Suppressor macrophage treated with lipopolysaccharide for 4 hours (primary cell): ENCODE data around the gene GRID2.
A peak's percentile ranks its signal among the peaks of the same experiment; 100 is the strongest.
"Not testable (repeated sequence)": the region's sequence is repeated elsewhere in the genome, so short reads cannot be mapped to it uniquely, and the experiment has no call there.

ENCODE experiments used
- DNase-seq: peaks from one replicate; pipeline ENCODE4 v3.0.0-alpha.2; 2020

The GRID2 gene

DNA sequence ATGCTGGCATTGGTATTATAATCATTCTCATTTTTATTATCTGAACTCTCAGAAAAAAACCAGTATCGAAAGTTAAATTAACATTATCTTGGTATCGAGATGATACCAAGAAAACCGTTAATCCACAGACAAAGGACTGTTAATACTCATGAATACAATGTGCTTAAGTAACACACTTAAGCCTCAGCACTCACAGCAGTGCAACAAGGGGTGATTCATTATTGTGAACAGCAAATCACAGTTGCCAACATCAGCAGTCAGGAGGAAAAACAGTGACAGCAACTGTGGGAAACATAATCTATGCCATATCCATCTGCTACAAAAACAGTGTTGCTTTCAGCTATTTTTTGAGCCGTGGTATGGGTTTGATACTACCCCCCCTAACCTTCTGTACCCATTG is 1313.8 kb downstream of the GRID2 start:
- DNase-seq = no peak

DNA sequence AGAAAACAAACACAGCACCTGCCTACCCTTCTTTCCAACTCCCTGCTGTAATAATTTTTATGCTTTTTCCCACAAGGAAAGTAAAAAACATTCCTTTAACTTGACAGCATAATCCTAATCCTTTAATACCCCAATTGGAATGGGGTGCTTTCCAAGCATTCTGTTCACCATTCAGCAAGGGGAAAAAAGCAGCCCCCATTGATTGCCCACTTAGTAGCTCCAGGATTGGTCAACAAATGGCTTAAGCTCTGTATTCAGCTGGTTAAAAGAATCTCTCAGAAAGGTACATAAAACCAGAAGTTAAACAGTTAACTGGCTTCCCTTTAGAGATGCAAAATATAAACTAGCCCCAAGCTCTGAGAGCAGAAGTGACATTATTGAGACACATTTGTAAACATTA is 1330.0 kb downstream of the GRID2 start:
- no peak for DNase-seq

DNA sequence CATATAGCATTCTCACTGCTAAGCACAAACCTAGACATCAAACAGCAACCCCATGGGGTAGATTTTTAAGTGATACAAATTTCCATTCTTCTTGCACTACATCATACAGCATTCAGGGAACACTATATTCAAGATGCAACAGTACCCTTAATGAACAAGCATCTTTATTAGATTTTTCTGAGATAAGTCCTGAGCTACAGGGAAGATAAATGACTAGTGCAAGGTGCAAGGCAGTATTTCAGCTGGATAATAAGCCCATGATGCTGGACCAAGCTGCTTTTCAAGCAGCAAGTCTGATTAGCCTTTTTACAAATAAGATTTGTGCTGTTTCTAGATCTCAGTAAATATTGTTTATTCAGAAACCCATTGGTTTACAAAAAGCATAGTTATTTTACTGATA is 1332.2 kb downstream of the GRID2 start:
- DNase-seq = no peak

DNA sequence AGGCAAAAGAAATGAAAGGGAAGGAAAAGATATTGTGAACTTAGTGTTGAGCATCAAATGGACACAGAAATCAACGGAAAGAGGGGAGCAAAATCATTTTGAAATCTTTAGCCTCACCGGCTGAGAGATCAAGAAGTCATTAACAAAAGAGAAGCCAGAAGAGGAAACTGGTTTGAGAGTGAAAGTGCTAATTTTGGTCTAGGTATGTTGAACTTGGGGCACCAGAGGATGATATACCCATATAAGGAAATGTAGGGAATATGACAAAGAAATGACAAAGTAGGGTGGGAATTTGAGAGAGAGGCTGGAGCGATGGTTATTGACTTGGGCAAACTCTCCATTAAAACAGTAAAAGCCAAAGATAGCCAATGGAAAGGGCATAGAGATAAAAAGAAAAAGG is 1341.4 kb downstream of the GRID2 start:
- DNase-seq = no peak

DNA sequence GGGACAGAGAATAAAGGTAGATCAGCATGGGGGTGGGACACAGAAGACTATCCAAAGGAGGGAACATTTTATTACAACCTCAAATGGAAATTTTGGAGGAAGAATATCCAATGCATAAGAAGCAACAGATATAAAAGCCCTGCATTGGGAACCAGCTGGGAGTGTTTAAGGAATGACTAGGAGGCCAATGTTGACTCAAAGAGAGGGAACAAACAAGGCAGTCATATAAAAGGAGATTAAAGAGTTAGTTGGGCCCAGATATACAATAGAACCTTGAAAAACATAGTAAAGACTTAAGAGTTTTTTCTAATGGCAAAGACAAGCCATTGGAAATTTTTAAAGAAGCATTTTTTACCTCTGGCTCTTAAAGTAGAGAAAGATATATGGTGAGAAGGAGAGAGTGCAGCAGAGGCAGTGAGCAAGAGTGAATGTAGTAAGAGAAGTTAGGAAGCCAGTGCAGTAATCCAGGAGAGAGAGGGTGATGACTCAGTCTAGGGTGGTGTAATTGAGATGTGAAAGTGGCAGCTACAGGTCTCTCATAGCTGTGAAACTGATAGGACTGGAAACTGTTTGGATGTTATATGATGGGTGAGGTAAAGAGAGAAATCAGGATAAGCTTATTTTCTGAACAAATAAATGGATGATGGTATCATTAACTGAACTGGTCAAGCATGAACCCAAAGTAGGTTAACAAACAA is 1342.6 kb downstream of the GRID2 start:
- no peak for DNase-seq

DNA sequence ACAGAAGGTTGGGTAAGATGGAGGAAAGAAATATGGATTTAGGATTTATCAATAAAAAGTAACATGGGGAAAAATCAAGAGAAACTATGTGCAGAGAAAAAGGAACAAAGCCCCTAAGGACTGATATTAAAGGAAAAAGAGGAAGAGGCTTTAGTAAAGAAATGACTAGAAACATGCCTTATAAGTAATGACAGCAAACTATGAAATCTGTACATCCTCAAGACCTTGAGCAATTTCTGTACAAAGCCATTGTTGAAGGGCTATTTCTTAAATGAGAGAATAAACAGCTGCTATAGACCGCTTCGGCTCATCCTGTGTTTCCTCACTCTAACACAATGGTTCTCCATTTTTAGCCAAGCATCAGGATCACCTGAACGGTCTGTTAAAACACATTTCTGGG is 1344.5 kb downstream of the GRID2 start:
- no peak for DNase-seq

DNA sequence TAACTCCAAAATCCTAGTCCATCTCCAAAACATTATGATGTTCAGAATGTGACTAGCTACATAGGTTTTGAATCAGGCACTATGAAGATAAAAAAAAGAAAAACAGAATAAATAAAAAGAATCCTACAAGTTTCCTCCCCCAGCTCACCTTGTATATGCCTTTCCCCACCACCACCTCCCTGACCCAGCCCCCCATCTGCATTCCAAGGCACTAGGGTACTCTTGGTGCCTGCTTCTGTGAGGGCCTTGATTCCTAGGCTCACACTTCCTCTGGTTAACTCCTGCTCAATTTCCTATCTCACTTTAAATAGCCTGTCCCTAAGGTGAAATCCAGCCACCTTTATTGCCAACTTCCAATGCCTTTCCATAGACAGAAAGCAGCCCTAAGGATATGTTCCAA is 1346.1 kb downstream of the GRID2 start:
- no peak for DNase-seq

DNA sequence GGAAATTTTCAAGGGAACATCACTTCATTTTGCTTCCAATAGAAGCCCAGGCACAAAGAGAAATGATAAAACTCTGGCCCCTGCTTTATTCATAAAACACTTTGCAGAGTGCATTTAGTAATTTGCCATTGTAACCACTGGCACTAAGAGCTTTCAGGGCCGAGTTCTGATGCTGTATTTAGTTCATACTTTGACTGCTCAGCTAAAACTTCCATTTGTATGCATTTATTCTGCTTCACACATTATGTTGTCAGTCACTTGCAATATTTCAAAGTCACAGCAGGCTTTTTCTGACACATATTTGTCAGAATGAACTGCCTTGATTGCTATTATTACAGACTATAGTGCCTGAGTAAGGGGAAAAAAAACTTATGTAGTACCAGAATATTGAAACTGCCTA is 1350.4 kb downstream of the GRID2 start:
- DNase-seq = no peak

DNA sequence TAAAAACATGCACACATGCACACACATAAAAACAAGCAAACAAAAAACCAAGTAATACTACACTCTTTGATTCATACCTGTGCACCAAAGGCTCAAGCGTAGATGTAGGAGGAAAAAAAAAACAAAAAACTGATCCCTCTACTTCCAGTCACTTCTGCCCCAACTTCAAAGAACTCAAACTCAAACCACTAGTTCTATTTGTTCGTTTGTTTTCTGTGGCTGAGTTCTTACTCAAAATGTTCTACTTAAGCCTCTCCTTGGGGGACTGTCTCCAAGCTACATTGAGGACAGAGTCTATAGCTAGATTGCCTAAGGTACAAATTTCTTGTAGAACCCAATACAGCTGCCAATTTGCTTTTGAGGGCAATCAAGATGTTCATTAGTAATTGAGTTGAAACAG is 1353.8 kb downstream of the GRID2 start:
- DNase-seq = no peak

DNA sequence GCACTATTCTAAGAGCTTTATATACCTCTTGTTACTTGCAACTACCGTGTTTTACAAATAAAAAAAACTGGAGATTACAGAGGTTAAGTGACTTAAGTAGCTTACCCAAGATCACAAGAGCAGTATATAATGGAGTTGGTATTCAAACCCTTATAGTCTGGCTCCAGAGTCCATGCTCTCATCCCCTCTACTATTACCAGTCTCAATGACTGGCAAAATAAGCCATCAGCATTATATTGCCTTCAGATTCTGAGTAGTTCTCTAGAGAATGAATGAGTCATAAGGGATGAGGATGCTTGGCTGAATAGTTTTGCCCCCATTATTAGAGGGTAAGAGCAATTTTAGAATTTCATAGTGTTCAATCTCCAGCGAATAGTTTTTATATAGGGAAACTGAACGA is 1354.7 kb downstream of the GRID2 start:
- no peak for DNase-seq

DNA sequence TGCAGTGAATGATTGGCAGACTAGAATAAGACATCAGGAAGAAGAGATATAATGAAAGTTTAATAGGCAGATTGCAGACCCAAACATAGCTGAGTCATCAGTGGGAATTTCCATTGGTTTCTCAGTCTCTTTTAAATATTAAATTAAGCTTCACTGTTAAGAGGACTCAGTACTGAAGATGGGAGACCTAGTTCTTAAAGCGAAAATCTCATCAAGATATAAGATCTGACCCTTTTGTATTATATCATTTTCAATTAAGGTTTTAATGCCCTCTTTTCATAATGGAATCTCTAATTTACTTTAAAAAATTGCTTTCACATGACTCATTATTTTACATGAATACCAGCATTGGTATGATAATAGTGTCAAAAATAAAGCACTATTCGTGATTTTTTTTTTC is 1355.9 kb downstream of the GRID2 start:
- DNase-seq = no peak

DNA sequence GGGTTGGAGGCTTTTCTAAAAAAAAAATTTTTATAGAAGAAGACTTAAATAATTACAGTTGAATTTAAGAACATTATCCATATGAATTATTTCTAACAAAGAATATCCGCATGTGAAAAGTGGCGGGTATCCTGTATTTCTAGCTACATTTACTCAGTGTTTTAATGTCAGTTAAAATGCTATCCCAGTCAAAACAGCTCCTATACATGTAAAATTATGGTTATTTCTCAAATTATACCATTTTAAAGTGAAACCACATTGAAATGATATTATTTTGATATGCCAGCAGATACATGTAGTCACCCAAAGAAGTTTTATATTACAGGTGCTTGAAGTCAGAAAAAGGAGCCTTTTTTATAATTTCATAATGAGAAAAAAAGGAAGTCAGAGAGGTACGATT is 1356.3 kb downstream of the GRID2 start:
- no peak for DNase-seq

DNA sequence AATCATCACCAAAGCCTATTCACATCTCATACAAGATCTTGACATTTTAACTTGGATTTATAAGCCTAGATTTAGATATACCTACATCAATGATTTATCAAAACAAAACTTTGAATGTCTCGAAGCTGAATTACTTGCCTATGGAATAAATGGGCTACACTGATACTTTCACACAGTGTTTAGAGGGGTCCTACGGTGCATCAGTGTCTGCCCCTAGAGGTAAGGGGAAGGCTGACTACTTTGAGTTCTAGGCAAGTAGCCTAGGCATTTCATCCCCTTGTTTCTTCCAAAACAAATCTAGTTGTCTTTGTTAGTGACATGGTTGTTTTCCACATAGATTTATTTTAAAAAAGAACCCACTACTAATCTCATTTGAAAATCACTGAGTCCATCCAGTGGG is 1366.7 kb downstream of the GRID2 start:
- no peak for DNase-seq

DNA sequence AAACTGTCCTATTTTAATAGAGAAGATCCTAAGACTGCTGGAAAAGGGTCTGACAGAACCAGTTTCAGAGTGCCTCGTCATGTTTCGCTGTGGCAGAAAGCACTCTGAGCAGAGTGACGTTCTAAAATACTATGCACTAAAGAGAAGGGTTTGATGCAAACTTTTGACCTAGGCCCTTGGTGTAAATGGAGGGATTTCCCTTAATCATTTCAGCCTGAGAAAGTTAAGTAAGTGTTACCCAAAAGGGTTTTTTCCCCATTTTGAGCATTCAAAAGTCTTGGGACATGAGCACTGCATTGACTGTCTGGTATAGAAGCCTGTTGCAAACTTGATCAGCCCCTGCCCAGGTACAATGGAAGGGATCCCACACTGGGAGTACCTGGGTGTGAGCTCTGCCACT is 1367.3 kb downstream of the GRID2 start:
- no peak for DNase-seq

DNA sequence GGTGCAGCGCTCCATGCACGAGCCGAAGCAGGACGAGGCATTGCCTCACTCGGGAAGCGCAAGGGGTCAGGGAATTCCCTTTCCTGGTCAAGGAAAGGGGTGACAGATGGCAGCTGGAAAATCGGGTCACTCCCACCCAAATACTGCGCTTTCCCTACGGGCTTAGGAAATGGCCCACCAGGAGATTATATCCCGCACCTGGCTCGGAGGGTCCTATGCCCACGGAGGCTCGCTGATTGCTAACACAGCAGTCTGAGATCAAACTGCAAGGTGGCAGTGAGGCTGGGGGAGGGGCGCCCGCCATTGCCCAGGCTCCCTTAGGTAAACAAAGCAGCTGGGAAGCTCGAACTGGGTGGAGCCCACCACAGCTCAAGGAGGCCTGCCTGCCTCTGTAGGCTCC is 1373.2 kb downstream of the GRID2 start:
- DNase-seq = not testable (repeated sequence)

DNA sequence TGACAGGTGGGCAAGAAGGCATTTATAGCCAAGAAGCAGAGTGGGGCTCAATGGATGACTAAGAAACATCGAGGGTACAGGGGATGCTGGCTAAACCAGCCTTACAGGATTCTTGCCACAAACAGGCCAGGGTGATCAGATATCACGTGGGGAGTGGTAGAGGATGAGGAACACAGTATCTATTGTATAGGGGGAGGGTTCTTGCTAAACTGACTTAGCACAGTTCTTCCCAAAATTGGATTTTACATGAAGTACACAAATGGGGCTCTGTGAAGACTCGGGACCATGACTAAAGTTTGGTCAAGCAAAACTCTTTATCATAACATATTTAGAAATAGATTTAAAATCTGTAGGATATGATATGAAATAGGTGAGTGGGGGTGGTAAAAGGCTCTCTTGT is 1380.8 kb downstream of the GRID2 start:
- DNase-seq = no peak

DNA sequence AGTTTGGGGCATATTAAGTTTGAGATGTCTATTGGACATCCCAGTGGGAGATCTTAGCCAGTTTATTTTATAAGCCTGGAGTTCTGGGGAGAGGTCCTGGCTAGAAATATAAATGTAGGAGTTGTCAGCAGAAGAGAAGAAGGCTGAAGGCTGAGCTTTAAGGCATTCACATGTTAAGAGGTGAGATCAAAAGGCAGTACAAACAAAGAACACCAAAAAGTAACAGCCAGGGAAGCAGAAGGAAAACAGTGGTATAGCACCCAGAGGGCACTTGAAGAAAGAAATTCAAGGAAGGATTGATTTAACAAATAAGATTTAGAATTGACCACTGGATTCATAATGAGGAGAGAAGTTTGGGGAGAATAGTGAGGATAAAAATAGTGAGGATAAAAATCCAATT is 1383.5 kb downstream of the GRID2 start:
- DNase-seq = no peak

DNA sequence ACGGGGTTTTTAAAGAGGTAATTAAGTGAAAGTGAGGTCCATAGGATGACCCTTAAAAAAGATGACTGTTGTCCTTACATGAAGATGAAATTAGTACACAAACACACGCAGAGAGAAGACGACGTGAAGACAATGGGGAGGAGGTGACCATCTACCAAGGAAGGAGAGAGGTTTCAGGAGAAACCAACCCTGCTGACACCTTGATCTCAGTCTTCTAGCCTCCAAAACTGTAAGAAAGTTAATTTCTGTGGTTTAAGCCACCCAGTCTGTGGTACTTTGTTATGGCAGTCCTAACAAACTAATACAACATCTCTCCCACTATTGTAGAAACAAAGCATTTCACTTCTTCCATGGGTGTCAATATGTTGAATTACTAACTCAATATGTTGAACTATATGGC is 1385.2 kb downstream of the GRID2 start:
- DNase-seq = no peak

DNA sequence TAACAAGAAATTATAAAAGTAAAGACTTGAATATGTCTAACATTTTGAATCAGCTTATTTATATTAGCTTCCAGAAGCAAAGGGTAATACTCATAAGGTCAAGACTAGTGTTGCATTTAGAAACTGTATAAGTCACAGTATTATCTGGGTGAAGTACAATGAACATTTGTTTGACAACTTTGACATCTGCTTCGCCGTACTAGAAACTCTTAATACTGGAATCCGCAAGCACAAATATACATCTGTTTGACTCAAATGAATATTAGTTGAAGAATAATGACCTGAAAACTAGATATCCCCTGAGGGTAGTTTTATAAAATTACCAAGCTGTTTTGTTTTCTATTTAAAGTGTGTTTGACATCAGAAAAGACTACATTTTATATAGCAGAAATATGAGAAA is 1389.4 kb downstream of the GRID2 start:
- DNase-seq = no peak

DNA sequence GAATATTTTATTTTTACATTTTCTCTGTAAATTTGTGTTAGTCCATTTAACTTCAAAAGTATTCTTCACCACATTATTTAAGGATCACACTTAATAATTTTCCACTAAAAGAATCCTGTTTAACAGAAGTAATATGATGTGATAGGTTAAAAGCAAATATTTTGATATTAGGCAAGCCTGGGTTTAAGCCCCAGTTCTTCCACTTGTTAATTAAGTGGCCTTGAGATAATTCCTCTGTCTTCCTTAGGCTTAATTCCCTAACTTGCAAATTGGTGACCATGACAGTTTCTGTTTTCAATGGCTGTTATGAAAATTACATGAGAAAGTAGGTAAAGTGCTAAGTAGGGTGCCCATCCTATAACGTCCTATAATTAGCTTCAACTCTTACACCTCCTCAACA is 1394.9 kb downstream of the GRID2 start:
- no peak for DNase-seq

DNA sequence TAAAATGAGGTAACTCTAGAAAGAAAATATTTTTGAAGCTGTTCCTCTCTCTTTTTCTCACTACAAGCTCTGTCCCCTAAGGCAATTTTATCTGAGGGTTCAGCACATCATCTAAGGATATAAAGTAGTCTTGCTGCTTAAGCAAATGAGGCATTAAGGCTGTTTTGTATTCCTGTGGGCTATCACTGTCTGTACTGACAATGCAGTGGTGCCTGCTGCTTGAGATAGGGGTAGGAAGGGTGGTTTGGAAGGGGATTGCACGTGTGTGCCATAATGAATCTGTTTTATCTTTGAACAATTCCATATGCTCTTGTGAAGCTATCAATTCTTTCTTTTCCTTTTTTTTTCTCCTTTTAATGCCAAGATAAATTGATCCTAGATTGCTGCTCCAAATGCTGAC is 1396.8 kb downstream of the GRID2 start:
- DNase-seq = no peak

DNA sequence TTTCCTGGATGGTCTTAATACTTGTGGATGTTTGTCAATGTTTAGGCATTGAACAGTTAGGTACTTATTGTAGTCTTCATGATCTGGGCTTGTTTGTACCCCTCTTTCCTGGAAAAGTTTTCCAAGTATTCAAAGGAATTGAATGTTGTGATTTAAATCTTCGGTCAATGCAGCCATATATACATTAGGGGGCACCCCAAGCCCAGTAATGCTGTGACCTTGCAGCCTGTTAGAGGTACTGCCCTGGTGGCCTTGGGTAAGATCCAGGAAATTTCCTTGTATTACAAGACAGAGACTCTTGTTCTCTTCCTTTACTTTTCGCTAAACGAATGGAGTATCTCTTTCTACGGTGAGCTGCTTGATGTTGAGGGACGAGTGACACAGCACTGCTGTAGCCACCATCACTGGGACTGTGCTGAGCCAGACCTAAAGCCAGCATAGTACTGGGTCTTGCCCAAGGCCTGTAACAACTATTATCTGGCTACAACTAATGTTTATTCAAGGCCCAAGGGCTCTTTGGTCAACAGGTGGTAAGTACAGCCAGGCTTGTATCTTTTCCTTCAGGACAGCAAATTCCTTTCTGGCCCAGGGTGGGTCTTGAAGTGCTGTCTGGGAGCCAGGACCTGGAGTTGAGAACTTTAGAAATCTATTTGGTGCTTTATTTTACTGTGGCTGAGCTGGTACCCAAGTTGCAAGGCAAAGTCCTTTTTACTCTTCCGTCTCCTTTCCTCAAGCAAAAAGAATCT is 1406.5 kb downstream of the GRID2 start:
- DNase-seq = peak; percentile 48

DNA sequence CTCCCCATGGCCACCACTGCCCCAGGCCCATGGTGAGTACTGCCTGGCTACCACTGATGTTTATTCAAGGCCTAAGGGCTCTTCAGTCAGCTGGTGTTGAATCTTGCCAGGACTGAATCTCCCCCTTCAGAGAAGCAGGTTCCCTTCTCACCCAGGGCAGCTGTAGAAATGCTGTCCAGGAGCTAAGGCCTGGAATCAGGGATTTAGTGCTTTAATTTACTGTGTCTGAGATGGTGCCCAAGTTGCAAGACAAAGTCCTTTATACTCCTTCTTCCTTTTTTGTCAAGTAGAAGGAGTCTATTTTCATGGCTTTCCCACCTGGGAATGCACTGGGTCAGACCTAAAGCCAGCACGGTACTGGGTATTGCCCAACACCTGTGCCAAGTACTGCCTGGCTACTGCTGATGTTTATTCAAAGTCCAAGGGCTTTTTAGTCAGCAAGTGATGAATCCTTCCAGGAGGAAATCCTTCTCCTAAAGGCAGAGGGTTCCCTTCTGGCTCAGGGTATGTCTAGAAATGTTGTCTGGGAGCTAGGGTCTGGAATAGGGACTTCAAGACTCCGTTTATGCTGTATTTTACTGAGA is 1407.2 kb downstream of the GRID2 start:
- DNase-seq = no peak

DNA sequence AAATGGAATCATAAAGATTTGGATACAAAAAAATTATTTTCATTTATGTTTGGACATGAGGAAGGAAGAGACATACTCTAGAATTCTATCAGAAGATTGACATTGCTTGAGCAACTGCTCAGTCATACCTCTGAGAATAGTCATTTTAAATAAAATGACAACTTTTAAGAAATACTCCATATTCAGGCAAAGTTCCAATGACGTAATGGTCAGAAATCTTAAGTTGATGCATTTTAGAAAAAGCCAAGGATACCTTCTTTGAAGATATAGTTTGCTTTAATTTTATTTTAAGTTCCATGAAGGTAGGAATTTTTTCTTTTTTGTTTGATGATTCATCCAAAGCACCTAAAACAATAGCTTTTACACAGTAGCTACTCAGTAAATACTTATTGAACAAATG is 1414.5 kb downstream of the GRID2 start:
- no peak for DNase-seq

DNA sequence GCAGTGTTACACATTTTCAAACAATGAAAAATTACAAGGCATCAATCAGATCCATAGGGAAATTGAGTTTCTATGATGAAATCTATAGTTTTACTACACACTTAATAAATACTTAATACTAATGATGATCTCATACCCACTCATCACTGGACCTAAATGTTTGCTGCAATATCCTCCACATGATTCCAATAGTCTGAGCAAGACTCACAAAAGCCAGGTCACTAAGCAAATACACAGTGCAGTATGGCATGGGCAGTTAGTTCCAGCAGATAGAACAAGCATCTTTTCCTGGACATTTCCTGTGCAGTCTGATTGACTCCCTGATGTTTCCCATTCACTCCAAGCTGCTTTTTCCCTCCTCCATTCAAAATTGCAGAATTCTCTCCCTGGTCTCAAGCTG is 1415.8 kb downstream of the GRID2 start:
- DNase-seq = peak; percentile 6
